ENCODE results near the gene ASTN2.

The ASTN2 gene

DNA sequence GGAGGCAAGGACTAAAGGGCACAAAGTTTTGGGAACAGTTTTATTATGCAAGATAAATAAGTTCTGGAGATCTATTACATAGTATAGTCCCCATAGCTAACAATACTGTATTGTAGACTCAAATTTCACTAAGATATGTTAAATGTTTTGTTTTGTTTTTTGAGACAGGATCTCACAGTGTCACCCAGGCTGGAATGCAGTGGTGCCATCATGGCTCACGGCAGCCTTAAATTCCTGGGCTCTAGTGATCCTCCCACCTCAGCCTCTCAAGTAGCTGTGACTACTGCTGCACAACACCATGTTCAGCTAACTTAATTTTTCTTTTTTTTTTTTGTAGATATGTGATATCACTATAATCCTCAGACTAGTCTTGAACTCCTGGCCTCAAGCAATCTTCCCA lies 618.2 kb downstream of the ASTN2 start:
- no peak overlapping the region for H3K27ac ChIP-seq (ENCODE audit: low read depth, low read length, poor library complexity, severe bottlenecking)
- H3K4me1 ChIP-seq (ENCODE audit: insufficient read depth, low read length, severe bottlenecking) = no peaks in the 10 kb centered on the region
- no peaks in the 10 kb centered on the region for H4K20me1 ChIP-seq (ENCODE audit: insufficient read depth, low read length)
- TF ChIP-seq, protein P1, sequence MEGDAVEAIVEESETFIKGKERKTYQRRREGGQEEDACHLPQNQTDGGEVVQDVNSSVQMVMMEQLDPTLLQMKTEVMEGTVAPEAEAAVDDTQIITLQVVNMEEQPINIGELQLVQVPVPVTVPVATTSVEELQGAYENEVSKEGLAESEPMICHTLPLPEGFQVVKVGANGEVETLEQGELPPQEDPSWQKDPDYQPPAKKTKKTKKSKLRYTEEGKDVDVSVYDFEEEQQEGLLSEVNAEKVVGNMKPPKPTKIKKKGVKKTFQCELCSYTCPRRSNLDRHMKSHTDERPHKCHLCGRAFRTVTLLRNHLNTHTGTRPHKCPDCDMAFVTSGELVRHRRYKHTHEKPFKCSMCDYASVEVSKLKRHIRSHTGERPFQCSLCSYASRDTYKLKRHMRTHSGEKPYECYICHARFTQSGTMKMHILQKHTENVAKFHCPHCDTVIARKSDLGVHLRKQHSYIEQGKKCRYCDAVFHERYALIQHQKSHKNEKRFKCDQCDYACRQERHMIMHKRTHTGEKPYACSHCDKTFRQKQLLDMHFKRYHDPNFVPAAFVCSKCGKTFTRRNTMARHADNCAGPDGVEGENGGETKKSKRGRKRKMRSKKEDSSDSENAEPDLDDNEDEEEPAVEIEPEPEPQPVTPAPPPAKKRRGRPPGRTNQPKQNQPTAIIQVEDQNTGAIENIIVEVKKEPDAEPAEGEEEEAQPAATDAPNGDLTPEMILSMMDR (IDR thresholded peaks at IDR 0.05; ENCODE audit: low read length) = no peak
- no peak for TF ChIP-seq EZH2 (IDR thresholded peaks at IDR 0.05; ENCODE audit: borderline replicate concordance, low read length)
- H3K27me3 ChIP-seq (ENCODE audit: insufficient read depth, low read length) = no peaks in the 10 kb centered on the region
- H3K9me3 ChIP-seq (ENCODE audit: low read length) = no peaks in the 10 kb centered on the region
- H3K9ac ChIP-seq (ENCODE audit: low read length) = no peak overlapping the region
- no peaks in the 10 kb centered on the region for H3F3A ChIP-seq (ENCODE audit: insufficient read depth, low read length)
- no peaks in the 10 kb centered on the region for H3K36me3 ChIP-seq (ENCODE audit: insufficient read depth, low read length)
- no peaks in the 10 kb centered on the region for H3K9me2 ChIP-seq (ENCODE audit: low read depth, low read length)
- no peak overlapping the region for H3K4me3 ChIP-seq (ENCODE audit: low read depth, low read length, poor library complexity, severe bottlenecking)
- H3K79me2 ChIP-seq (ENCODE audit: insufficient read depth, low read length) = no peaks in the 10 kb centered on the region
- H2AFZ ChIP-seq (ENCODE audit: low read length) = no peak overlapping the region
- no peak overlapping the region for H3K4me2 ChIP-seq (ENCODE audit: low read length)

DNA sequence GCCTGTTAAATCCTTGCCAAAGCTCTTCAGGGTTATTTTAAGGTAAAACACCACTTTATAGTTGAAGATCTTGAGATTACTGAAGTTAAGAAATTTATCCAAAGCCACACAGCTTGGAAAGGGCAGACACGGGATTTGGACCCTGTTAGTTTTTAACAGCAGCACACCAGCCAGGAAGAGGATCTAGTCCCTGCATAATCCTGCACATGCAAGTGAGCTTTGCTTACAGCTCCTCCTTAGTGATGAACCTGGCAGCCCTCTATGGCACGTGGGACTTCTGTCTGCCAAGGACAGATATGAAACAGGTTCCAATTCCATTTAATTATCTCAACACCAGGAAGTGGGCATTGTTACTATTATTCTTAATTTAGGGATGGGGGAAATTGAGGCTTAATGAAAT lies 619.0 kb downstream of the ASTN2 start:
- H3K36me3 ChIP-seq (ENCODE audit: insufficient read depth, low read length) = no peaks in the 10 kb centered on the region
- H3K4me3 ChIP-seq (ENCODE audit: low read depth, low read length, poor library complexity, severe bottlenecking) = no peak overlapping the region
- TF ChIP-seq, protein P1 (IDR thresholded peaks at IDR 0.05; ENCODE audit: low read length) = no peak
- no peak for TF ChIP-seq EZH2 (IDR thresholded peaks at IDR 0.05; ENCODE audit: borderline replicate concordance, low read length)
- H4K20me1 ChIP-seq (ENCODE audit: insufficient read depth, low read length) = no peaks in the 10 kb centered on the region
- no peaks in the 10 kb centered on the region for H3K9me3 ChIP-seq (ENCODE audit: low read length)
- H3K4me2 ChIP-seq (ENCODE audit: low read length) = no peak overlapping the region
- no peaks in the 10 kb centered on the region for H3F3A ChIP-seq (ENCODE audit: insufficient read depth, low read length)
- H3K4me1 ChIP-seq (ENCODE audit: insufficient read depth, low read length, severe bottlenecking) = no peaks in the 10 kb centered on the region
- no peaks in the 10 kb centered on the region for H3K79me2 ChIP-seq (ENCODE audit: insufficient read depth, low read length)
- no peak overlapping the region for H2AFZ ChIP-seq (ENCODE audit: low read length)
- no peak overlapping the region for H3K27ac ChIP-seq (ENCODE audit: low read depth, low read length, poor library complexity, severe bottlenecking)
- H3K9ac ChIP-seq (ENCODE audit: low read length) = no peak overlapping the region
- no peaks in the 10 kb centered on the region for H3K9me2 ChIP-seq (ENCODE audit: low read depth, low read length)
- H3K27me3 ChIP-seq (ENCODE audit: insufficient read depth, low read length) = no peaks in the 10 kb centered on the region

DNA sequence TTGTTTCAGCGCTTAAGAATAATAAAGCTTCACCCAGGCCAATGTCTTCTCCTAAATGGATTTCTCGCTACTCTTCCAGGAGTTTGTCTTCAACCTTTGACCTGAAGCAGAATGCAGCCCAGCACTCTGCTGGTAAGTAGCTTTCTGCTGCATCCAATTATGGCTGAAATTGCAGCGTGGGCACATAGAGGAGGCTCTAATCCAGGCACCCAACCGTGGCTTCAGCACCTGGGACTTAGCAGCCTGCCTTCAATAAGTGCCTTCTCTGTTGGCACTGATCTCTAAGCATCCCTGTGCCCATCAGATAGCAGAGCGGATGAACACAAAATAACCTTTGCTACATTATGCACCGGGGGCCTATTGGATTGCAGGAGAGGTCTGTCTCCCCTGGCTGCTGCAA lies 622.6 kb downstream of the ASTN2 start:
- Histone ChIP-seq H3F3A (ENCODE audit: insufficient read depth, low read length) (no peaks in the 10 kb centered on the region), H3K9me2 (ENCODE audit: low read depth, low read length) (no peaks in the 10 kb centered on the region), H2AFZ (ENCODE audit: low read length) (no peak overlapping the region), H3K4me2 (ENCODE audit: low read length) (no peak overlapping the region), H3K9me3 (ENCODE audit: low read length) (no peaks in the 10 kb centered on the region), H3K4me3 (ENCODE audit: low read depth, low read length, poor library complexity, severe bottlenecking) (no peak overlapping the region), H3K27ac (ENCODE audit: low read depth, low read length, poor library complexity, severe bottlenecking) (no peak overlapping the region), H3K36me3 (ENCODE audit: insufficient read depth, low read length) (no peaks in the 10 kb centered on the region), H3K27me3 (ENCODE audit: insufficient read depth, low read length) (no peaks in the 10 kb centered on the region), H3K79me2 (ENCODE audit: insufficient read depth, low read length) (no peaks in the 10 kb centered on the region), H3K9ac (ENCODE audit: low read length) (no peak overlapping the region), H3K4me1 (ENCODE audit: insufficient read depth, low read length, severe bottlenecking) (no peaks in the 10 kb centered on the region), H4K20me1 (ENCODE audit: insufficient read depth, low read length) (no peaks in the 10 kb centered on the region)
- no peak for TF ChIP-seq EZH2 (IDR thresholded peaks at IDR 0.05; ENCODE audit: borderline replicate concordance, low read length)
- TF ChIP-seq, protein P1 (IDR thresholded peaks at IDR 0.05; ENCODE audit: low read length) = no peak

All from OCI-LY1 (cell line).